ENCODE results near the gene PERM1.
"Not testable (repeated sequence)": the region's sequence is repeated elsewhere in the genome, so short reads cannot be mapped to it uniquely, and the experiment has no call there.

DNA sequence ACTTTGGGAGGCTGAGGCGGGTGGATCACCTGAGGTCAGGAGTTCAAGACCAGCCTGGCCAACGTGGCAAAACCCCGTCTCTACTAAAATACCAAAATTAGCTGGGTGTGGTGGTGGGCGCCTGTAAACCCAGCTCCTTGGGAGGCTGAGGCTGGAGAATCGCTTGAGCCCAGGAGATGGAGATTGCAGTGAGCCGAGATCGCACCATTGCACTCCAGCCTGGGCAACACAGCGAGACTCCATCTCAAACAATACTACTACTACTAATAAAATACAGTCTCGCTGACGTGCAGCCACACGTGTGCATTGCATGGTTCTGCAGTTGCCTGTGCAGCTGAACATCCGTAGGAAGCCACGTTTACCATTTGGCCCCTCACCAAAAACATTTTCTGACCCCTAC lies 35.1 kb downstream of the PERM1 start:
- not testable (repeated sequence) for TF ChIP-seq EZH2phosphoT487 (IDR thresholded peaks at IDR 0.05; ENCODE audit: insufficient read depth, low read depth); EZH2 (IDR thresholded peaks at IDR 0.05; ENCODE audit: insufficient read depth, poor library complexity, severe bottlenecking)

Measured in GM23248 (cell line).